Measurements from ENCODE around the gene TRIM45.

The TRIM45 gene

GRCh38 chr1:117114877-117115276 is 6.7 kb downstream of the TRIM45 start:
- no peak for TF ChIP-seq CTCF (IDR thresholded peaks at IDR 0.05; ENCODE audit: low read depth, low read length)

GRCh38 chr1:117113199-117113598 is 8.3 kb downstream of the TRIM45 start:
- TF ChIP-seq CTCF (IDR thresholded peaks at IDR 0.05; ENCODE audit: low read depth, low read length) = no peak
- H3K4me3 ChIP-seq (ENCODE audit: low read depth, low read length) = no peak overlapping the region
- in situ Hi-C loops (cut with HindIII; ENCODE audit: low sequenced_read_pairs) = no loop called here
- no peak for DNase-seq (ENCODE audit: low read depth, low spot score)

More at GRCh38 chr1:117114877-117115276, 6.7 kb downstream of the TRIM45 start:
- DNase-seq (ENCODE audit: low read depth, low spot score) = no peak
- H3K4me3 ChIP-seq (ENCODE audit: low read depth, low read length) = no peak overlapping the region
- in situ Hi-C loops (cut with HindIII; ENCODE audit: low sequenced_read_pairs) = no loop called here

GRCh38 chr1:117112047-117112717 is 9.4 kb downstream of the TRIM45 start:
- H3K4me3 ChIP-seq (ENCODE audit: low read depth, low read length) = no peak overlapping the region
- no peak for TF ChIP-seq CTCF (IDR thresholded peaks at IDR 0.05; ENCODE audit: low read depth, low read length)
- in situ Hi-C loops (cut with HindIII; ENCODE audit: low sequenced_read_pairs) = no loop called here
- DNase-seq (ENCODE audit: low read depth, low spot score) = no peak

GRCh38 chr1:117110774-117111173 is 10.8 kb downstream of the TRIM45 start:
- in situ Hi-C loops (cut with HindIII; ENCODE audit: low sequenced_read_pairs) = no loop called here
- no peak for TF ChIP-seq CTCF (IDR thresholded peaks at IDR 0.05; ENCODE audit: low read depth, low read length)
- H3K4me3 ChIP-seq (ENCODE audit: low read depth, low read length) = no peak overlapping the region
- DNase-seq (ENCODE audit: low read depth, low spot score) = no peak

GRCh38 chr1:117107364-117107763 is 14.2 kb downstream of the TRIM45 start:
- TF ChIP-seq CTCF (IDR thresholded peaks at IDR 0.05; ENCODE audit: low read depth, low read length) = no peak
- H3K4me3 ChIP-seq (ENCODE audit: low read depth, low read length) = no peak overlapping the region
- in situ Hi-C loops (cut with HindIII; ENCODE audit: low sequenced_read_pairs) = no loop called here
- DNase-seq (ENCODE audit: low read depth, low spot score) = no peak

- TF ChIP-seq CTCF (IDR thresholded peaks at IDR 0.05; ENCODE audit: low read depth, low read length) = no peak
- in situ Hi-C loops (cut with HindIII; ENCODE audit: low sequenced_read_pairs) = no loop called here
- no peak for DNase-seq (ENCODE audit: low read depth, low spot score)
- H3K4me3 ChIP-seq (ENCODE audit: low read depth, low read length) = no peak overlapping the region
Measured at GRCh38 chr1:117106478-117106877, 15.1 kb downstream of the TRIM45 start.
